ENCODE measurements around the gene GCAT.

The GCAT gene

GRCh38 chr22:37831472-37831871 lies 23.7 kb downstream of the GCAT start:
- TF ChIP-seq CTCF (conservative IDR thresholded peaks at IDR 0.05; ENCODE audit: low read depth, low read length): no peak
- DNase-seq (ENCODE audit: low read depth): no peak
- no peak overlapping the region for H3K4me3 ChIP-seq (ENCODE audit: low read depth, low read length)

GRCh38 chr22:37832022-37832857 lies 24.5 kb downstream of the GCAT start:
- H3K4me3 ChIP-seq (ENCODE audit: low read depth, low read length): no peak overlapping the region
- TF ChIP-seq CTCF (conservative IDR thresholded peaks at IDR 0.05; ENCODE audit: low read depth, low read length): no peak
- DNase-seq (ENCODE audit: low read depth): no peak

GRCh38 chr22:37842015-37842793 lies 34.5 kb downstream of the GCAT start:
- no peak overlapping the region for H3K4me3 ChIP-seq (ENCODE audit: low read depth, low read length)
- DNase-seq (ENCODE audit: low read depth): no peak
- TF ChIP-seq CTCF (conservative IDR thresholded peaks at IDR 0.05; ENCODE audit: low read depth, low read length): no peak

GRCh38 chr22:37843741-37844089 lies 36.0 kb downstream of the GCAT start:
- DNase-seq (ENCODE audit: low read depth): peak; percentile 31
- TF ChIP-seq CTCF (conservative IDR thresholded peaks at IDR 0.05; ENCODE audit: low read depth, low read length): no peak
- H3K4me3 ChIP-seq (ENCODE audit: low read depth, low read length): peak overlapping the region; percentile 74

GRCh38 chr22:37844904-37845329 lies 37.2 kb downstream of the GCAT start:
- TF ChIP-seq CTCF (conservative IDR thresholded peaks at IDR 0.05; ENCODE audit: low read depth, low read length): no peak
- DNase-seq (ENCODE audit: low read depth): no peak

GRCh38 chr22:37846433-37846832 lies 38.7 kb downstream of the GCAT start:
- TF ChIP-seq CTCF (conservative IDR thresholded peaks at IDR 0.05; ENCODE audit: low read depth, low read length): no peak
- DNase-seq (ENCODE audit: low read depth): no peak
- no peak overlapping the region for H3K4me3 ChIP-seq (ENCODE audit: low read depth, low read length)

More at GRCh38 chr22:37844904-37845329, 37.2 kb downstream of the GCAT start:
- H3K4me3 ChIP-seq (ENCODE audit: low read depth, low read length): peak overlapping the region; percentile 47

Data from choroid plexus epithelial cell (primary cell).